GM18907 (cell line): Measurements from ENCODE around the gene PLCXD1.
"Not testable (repeated sequence)": the region's sequence is repeated elsewhere in the genome, so short reads cannot be mapped to it uniquely, and the experiment has no call there.

ENCODE experiments used
- ATAC-seq: cut with Tn5 transposase; IDR thresholded peaks from one replicate; pipeline ENCODE4 v1.9.1; 2021; ENCODE audit warnings: mild to moderate bottlenecking, moderate library complexity; ENCODE audit not compliant: unreplicated experiment

PLCXD1 gene, protein sequence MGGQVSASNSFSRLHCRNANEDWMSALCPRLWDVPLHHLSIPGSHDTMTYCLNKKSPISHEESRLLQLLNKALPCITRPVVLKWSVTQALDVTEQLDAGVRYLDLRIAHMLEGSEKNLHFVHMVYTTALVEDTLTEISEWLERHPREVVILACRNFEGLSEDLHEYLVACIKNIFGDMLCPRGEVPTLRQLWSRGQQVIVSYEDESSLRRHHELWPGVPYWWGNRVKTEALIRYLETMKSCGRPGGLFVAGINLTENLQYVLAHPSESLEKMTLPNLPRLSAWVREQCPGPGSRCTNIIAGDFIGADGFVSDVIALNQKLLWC

DNA sequence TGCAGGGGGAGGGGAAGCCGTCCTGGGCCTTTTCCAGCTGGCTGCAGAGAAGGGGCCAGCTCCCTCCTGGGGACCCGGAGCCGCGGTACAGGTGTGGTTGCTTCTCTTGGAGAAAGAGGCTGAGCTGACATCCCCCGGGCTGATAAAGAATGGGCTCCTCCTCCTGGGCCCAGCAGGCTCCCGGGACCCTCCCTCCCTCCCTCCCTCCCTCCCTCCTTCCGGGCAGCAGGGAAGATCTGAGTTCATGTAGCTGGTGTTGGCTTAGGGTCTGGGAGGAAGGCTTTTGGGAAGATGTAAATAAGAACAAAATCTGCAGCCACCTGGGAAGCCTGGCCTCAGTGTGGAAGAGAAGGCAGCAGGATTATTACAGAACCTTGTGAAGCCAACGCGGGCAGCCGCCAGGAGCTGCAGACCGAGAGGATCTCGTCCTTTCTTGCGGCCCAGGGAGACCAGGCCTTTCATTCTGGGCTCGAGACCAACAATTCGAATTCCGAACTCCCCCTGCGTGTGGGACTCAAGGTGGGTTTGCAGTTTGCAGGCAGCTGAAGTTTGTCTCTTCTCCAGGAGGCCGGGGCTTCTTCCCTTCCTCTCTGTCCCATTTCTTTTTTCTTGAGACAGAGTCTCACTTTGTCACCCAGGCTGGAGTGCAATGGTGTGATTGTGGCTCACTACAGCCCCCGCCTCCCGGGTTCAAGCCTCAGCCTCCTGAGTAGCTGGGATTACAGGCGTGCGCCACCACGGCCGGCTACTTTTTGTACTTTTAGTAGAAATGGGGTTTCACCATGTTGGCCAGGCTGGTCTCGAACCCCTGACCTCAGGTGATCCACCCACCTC, at the start of gene PLCXD1:
PLCXD1 (plus strand) TSS at position 216 of the 834 bp plus-strand sequence. CDS start 2,807 bp downstream, outside the sequence.
- ATAC-seq: peak; percentile 43

DNA sequence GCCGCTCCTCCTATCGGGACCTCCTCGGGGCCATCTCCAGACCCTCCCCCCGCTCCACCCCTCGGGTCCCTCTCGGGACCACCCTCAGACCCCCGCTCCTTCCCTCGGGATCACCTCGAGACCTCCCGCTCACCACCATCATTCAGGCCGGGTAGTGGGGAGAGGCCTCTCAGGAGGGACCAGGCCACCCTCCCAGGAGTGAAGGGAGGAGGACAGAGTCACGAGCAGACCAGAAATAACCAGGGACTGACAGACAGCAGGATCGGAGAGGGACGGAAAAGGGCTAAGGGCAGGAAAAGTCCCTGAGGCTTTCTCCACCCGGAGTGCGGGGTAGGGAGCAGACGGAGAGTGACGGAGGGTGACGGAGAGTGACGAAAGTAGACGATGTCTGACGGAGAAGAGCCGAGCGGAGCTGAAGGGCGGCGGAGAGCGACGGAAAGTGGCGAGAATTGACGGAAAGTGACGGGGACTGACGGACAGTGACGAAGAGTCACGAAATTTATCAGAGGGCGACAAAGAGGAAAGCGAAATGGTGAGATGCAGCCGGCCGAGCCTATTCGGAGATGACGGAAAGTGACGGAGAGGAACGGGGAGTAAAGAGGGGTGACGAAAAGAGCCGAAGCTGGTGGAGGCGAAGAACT, 49.4 kb upstream of the PLCXD1 start:
- peak; percentile 93 for ATAC-seq

DNA sequence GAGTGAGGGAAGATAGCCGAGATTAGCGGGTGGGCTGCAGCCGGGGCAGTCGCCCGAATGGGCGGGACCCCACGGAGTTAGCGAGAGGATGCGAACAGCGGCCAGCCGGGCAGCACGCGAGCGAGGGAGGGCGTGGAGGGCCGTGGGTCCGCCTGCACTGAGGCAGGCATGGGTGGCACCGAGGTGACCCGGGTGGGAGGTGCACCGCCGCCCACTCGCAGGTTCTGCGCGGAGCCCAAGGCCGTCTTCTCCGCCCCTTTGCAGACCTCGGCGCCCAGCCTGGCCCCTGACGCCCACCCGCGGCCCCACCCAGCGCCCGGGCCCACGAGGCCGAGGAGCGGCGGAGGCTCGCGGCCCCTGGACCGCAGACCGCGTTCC, 48.9 kb upstream of the PLCXD1 start:
- ATAC-seq: peak; percentile 34

DNA sequence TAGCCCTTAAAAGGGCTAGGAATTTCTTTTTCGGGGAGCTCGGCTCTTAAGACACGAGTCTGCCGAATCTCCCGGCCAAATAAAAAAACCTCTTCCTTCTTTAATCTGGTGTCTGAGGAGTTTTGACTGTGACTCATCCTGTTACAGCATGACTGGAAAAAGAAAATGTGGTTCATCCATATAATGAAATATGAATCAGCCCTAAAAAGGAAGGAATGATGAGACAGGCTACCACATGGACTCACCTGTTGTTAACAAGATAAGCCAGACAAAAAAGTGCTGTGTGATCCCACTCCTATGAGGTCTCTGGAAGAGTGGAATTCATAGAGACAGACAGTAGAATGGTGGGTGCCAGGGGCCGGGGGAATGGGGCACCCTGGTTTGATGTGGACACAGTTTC, 45.0 kb upstream of the PLCXD1 start:
- not testable (repeated sequence) for ATAC-seq

DNA sequence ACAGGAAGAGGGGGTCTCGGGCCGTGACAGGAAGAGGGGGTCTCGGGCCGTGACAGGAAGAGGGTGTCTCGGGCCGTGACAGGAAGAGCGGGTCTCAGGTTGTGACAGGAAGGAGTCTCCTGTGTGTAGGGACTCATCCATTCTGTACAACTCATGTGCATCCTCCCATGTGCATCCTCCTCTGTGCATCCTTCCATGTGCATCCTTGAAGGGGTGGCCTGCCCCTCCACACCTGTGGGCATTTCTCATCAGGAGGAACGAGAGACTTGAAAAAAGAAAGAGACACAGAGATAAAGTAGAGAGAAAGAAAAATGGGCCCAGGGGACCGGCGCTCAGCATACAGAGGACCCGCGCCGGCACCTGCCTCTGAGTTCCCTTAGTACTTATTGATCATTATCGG, 30.2 kb upstream of the PLCXD1 start:
- ATAC-seq: no peak

DNA sequence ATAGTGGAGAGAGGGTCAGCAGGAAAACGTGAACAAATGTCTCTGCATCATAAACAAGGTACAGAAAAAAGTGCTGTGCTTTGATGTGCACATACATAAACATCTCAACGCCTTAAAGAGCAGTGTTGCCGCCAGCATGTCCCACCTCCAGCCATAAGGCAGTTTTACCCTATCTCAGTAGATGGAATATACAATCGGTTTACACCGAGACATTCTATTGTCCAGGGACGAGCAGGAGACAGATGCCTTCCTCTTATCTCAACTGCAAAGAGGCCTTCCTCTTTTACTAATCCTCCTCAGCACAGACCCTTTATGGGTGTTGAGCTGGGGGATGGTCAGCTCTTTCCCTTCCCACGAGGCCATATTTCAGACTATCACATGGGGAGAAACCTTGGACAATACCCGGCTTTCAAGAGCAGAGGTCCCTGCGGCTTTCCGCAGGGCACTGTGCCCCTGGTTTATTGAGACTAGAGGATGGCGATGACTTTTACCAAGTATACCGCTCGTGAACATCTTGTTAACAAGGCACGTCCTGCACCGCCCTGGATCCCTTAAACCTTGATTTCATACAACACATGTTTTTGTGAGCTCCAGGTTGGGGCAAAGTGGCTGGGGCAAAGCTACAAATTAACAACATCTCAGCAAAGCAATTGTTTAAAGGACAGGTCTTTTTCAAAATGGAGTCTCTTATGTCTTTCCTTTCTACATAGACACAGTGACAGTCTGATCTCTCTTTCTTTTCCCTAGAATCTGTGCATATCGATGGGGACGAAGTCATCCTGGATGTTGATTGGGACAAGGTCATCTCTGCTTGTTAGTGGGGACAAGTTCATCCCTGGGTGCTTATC, 29.6 kb upstream of the PLCXD1 start:
- ATAC-seq: not testable (repeated sequence)

DNA sequence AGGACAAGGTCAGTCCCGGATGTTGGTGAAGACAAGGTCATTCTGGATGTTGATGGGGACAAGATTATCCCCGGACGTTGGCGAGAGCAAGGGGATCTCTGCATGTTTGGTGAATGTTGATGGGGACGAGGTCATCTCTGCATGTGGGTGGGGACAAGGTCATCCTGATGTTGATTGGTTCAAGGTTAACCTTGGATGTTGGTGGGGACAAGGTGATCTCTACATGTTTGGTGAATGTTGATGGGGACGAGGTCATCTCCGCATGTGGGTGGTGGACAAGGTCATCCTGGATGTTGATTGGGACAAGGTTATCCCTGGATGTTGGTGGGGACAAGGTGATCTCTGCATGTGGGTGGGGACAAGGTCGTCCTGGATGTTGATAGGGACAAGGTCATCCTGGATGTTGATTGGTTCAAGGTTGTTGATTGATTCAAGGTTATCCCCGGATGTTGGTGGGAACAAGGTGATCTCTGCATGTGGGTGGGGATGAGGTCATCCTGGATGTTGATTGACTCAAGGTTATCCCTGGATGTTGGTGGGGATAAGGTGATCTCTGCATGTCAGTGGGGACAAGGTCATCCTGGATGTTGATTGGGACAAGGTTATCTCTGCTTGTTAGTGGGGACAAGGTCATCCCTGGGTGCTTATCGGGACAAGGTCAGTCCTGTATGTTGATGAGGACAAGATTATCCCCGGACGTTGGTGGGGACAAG, 28.8 kb upstream of the PLCXD1 start:
- ATAC-seq: no peak

DNA sequence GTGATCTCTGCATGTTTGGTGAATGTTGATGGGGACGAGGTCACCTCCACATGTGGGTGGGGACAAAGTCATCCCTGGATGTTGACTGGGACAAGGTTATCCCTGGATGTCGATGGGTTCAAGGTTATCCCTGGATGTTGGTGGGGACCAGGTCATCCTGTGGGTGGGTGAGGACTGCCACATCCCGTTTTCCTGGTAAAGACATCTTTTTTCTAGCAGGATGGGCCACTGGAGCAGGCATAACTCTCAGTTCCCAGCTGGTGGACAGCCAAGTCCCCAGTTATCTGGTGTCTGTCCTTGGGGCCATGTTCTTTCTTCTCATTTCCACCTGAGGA, 28.3 kb upstream of the PLCXD1 start:
- no peak for ATAC-seq

DNA sequence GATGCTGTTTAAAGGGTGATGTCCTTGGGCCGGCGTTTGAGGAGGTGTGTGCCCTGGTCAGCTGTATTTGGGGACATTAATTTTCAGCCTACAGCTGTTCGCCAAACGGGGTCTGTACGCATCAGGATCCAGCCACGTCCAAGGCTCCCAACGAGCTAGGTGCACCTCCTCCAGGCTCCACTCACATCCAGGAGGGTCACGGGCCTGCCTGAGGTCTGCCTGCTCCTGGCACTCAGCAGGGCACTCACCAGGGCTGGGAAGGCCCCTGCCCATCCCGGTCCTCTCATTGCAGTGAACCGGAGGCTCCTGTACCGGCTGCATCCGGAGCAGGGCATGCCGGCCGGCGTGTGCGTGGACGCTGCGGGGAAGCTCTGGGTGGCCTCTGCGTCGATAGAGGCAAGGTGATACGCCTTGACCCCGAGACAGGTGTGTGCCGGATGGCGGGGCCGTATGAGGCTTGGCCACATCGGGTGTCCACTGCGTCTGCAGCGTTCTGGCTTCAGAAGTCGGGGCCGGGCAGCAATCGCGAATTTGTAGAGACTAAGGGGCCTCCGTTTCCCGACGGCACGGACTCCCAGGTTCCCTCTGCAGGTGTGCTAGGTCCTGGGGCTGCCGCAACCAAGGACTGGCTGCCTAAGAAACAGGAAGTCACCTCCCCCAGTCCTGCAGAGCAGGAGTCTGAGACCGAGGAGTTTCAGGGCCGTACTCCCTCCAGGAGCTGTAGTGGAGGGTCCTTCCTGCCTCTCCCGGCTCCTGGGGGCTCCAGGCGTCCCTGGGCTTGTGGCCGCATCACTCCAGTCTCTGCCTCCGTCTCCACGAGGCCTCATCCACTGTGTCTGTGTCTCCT, 27.5 kb upstream of the PLCXD1 start:
- ATAC-seq: no peak

DNA sequence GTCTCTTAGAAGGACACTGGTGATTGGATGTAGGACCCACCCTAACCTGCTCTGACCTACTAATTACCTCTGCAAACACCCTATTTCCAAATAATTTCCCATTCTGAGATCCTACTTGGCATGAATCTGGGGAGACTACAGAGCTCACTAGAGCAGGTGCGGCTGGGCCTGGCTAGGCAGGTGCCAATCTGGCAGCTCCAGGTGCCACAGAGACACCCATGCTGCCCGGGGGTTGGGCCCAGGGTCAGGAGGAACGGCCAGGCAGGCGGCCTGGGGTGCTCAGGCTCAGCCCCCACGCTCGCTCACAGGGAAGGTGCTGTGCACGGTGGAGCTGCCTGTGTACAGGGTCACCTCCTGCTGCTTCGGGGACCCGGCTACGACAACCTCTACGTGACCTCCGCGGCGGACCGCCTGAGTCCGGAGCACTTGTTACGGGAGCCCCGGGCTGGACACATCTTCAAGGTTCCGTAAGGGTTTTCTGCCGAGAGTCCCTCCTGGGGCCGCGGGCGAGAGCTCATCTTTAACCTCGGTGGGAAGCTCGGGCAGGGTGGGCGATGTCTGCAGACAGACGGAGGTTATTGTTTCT, 26.5 kb upstream of the PLCXD1 start:
- no peak for ATAC-seq

DNA sequence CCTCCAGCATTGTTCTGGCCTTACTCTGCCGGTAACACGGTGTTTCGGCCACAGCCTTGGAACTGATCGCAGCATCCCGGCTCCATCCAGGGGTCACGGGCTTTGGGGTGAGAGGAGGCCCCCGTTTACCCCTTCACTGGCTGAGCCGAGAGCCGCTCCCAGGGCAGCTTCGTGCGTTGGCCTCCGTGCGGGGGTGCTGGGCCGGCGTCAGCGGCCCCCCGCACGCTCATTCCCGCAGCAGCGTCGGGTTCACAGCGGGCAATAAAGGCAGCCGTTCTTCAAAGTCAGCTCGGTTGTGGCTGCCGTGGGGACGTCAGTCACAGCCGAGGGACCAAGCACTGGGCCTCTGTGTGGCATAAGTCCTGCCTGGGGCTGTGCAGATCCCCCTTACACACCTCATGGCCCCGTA, 25.3 kb upstream of the PLCXD1 start:
- no peak for ATAC-seq

DNA sequence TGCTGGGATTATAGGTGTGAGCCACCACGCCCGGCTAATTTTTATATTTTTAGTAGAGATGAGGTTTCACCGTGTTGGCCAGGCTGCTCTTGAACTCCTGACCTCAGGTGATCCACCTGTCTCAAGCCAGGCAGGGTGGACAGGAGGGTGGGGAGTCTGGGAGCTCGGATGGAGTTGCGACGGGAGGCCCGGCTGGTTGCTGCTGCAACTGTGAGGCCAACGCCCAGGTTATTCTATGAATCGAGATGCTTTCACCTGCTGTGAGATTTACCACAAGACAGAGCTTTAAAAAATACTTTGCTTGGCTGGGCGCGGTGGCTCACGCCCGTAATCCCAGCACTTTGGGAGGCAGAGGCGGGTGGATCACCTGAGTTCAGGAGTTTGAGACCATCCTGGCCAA, 24.1 kb upstream of the PLCXD1 start:
- ATAC-seq: not testable (repeated sequence)

DNA sequence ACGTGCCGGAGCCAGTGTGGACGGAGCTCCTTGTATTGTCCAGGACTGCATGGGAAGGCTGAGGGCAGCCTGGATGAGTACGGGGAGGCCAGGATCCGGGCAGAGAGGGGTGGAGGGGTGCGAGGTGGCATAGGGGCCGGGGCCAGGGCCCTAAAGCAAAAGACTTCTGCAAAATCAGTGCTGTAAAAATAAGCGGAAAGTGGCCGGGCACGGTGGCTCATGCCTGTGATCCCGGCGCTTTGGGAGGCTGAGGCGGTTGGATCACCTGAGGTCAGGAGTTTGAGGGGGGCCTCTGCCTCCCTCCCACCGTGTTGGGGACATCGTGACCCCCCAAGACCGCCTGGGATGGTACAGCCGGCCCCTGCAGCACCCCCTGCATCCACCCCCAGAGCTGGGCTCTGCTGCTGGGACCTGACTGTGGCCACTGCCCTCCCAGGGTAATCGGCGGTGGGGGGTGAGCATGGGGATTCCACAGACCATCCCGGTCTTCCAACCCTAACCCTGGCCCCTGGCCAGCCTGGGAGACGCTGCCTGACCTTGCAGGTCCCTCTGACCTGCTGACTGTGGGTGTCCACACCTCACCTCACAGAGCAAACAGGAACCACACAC, 23.4 kb upstream of the PLCXD1 start:
- no peak for ATAC-seq

DNA sequence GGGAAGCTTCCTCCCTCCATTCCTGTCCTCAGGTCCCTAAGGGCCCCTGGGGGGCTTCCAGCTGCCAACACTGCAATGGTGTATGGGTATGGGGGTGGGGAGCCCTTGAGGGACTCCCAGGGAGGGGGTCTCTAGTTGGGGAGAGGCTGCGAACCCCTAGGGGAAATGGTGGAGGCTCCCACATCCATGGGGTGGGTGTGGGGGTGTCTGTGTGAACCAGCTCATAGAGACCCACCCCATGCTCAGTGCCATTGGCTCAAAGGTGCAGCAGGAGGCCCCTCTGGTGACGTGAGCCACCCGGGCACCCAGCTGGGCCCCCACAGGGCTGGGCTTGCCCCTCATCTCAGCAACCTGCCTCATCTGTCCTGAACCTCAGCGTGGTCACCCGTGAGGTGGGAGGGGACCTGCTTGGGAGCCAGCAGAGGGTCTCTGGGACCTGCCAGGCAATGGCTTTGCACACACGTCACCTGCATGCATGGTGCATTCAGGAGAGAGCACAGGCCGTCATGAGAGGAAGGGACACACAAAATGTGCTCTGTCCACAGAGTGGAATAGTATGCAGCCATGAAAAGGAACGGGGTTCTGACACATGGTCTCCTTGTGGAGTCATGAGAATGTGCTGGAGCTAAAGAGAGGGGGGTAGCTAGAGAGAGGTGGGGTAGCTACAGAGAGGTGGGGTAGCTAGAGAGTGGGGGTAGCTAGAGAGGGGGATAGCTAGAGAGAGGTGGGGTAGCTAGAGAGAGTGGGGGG, 22.7 kb upstream of the PLCXD1 start:
- ATAC-seq: no peak

DNA sequence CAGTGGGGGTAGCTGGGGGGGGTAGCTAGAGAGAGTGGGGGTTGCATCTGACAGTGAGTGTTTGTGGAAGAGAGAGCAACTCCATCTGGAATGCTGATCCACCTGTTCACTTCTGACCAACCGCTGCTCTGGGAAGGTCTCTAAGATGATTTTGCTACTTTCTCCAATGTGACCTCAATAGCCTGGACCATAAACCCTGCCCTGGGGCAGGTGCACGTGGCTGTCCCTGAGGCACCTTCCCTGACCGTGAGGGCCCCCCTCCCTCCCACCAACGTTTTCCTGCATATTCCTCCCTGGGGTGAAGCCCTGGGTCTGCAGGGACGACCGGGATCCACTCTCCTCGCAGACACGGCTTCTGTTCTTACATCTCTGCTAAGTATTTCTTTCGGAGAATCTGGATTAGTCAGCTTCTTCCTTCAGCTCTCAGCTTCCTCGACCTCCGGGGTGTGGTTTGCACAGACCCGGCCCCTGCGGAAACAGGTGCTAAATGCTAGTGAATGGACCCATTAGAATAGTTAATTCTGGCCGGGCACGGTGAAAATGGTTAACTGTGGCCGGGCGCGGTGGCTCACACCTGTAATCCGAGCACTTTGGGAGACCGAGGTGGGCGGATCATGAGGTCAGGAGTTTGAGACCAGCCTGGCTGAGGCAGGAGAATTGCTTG, 21.4 kb upstream of the PLCXD1 start:
- ATAC-seq: no peak

DNA sequence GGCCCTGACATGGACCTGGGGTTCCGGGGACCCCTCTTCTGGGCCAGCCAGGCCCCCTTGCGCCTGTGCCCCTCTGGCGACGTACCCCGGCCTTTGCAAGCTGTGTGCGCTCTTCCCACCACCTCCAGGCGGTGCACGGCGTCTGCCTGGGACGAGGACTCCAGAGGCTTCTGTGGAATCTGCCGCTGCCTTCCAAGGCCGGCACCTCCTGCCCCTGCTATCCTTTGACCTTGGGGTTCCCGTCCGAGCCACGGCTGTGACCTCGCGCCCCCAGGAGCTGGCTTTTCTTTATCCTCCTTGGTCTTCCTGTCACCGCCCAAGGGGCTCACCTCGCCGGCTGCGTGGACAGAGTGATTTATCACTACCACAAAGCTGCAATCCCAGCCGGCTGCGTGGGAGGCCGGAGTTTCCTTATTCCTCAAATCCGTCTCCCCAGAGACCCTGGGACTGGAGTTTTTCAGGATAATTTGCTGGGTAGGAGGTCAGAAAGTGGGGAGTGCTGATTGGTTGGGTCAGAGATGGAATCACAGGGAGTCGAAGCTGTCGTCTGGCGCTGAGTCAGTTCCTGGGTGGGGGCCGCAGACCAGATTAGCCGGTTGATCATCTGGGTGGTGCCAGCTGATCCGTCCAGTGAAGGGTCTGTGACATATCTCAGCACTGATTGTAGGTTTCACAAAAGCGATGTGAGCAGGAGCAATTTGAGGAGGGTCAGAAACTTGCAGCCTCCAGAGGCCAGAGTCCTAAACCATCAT, 19.8 kb upstream of the PLCXD1 start:
- no peak for ATAC-seq

DNA sequence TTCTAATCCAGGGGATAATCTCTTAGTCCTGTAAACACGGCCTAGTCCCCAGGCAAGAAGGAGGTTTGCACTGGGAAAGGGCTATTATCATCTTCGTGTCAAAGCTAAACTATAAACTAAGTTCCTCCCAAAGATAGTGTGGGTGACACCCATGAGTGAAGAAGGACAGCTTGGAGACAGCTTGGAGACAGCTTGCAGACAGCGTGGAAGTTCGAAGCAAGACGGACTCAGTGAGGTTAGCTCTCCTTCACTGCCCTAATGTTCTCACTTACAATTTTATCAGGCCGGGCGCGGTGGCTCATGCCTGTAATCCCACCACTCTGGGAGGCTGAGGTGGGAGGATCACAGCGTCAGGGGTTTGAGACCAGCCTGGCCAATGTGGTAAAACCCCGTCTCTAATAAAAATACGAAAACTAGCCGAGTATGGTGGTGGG, 19.2 kb upstream of the PLCXD1 start:
- no peak for ATAC-seq
